HG03095 (cell line): ENCODE results near the gene CNTROB.

Experiments used
- ATAC-seq: cut with Tn5 transposase; IDR thresholded peaks from one replicate; pipeline ENCODE4 v1.9.1; 2021; ENCODE audit warnings: moderate library complexity; ENCODE audit not compliant: unreplicated experiment

Gene CNTROB

DNA sequence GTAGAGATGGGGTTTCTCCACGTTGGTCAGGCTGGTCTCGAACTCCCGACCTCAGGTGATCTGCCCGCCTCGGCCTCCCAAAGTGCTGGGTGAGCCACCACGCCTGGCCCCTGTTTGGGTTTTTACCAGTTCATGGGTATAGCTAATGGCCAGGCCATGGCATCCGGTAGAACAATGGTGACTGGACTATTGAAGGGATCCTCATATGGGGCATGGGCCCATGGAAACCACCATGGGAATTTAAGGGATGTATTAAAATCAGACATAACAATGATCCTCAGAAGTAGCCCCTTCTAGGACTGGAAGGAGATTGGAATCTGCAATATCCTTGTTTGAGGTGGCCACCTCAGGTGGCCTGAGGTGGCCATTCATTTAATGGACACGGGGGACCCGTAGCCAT lies 52.9 kb downstream of the CNTROB start:
- ATAC-seq, result no peak

DNA sequence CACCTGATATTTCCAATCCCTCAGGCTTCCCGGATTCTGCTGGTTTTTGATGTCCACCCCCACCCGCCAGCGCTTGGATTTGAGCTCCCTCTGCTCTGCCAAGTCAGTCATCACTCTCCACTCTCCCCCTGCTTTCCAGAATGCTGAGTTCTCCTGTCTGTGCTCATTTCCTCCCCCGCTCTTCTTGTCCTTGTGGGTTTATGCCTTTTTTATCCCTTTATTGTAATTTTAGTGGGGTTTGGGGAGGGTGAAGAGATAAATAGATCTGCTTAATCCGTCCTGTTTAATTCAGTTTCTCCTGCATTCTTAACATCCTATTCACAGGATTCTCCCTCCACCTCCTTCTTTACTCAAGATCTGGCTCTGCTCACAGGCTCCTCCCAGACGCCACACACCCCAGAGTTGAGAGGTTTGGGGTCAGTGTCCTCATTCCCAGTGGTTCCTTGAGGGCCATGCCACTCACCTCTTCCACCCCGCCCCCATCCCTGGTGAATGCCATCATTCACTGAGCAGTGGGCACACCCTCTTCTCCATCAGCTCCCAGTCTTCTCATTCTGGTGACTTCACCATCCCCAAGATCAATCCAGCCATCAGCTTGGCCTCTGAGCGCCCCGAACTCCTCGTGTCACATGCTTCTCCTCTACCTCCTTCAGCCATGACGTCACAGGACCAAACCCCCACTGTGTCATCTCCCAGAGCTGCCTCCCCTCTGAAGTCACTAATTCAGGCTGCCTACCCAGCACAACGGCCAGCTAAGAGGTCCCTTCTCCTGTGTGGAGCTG lies 55.3 kb downstream of the CNTROB start:
- ATAC-seq, result no peak

DNA sequence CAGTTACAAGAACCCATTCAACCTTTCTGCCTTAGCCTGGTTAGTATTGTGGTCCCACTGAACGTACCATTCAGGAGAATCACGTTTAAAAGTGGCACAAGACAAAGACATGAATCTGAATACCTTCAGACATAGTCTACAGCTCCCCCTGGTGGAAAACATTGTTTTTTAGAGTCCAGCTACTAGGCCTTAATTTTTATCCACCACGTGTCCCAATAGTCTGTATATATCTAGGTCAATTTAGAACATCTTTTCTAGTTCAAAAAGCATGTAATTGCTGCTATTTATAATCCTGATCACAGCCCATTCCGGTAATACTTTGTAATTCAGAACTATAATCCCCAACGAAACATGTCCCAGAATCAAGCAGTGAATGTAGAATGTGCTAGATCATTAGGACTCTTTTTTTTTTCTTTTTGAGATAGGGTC lies 56.8 kb downstream of the CNTROB start:
- no peak for ATAC-seq

DNA sequence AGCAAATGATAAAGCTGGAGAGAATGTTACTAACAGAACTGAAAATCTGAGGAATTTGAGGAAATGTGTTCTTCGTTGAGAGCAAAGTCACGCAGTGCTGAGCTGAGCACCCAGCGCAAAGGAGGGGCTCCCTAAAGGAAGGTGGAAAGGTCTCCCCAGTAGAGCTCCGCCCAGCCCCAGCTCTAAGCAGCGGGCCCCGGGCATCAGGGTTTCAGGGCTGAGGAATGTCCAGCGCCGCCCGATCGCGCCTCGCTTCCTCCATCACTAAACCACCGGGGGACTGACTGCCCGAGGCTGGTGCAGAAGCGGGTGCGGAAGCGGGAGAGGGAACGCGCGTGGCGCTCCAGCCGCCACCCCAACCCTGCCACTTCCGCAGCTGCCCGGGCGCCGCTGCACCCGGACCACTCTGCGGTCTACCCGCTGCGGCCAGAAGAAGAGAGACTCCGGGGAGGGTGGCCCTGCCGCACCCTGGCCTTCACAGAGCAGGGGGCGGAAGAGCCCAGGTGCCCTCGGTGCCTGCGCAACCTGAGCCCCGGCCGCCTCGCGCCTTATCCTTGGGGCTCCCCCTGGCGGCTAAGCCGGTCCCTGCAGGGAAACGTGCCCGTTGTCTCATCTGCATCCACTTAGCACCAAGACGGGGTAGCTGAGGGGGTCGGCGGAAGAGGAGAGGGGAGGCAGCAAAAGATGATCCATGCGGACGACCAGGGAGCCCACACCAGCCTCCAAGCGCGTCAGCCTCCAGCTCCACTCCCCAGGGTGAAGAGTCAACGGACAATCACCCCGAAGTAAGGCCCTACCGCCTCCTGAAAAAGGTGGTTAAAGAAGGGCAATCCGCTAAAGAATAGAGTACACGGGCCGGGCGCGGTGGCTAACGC lies 58.0 kb downstream of the CNTROB start:
- ATAC-seq, result peak; percentile 72

DNA sequence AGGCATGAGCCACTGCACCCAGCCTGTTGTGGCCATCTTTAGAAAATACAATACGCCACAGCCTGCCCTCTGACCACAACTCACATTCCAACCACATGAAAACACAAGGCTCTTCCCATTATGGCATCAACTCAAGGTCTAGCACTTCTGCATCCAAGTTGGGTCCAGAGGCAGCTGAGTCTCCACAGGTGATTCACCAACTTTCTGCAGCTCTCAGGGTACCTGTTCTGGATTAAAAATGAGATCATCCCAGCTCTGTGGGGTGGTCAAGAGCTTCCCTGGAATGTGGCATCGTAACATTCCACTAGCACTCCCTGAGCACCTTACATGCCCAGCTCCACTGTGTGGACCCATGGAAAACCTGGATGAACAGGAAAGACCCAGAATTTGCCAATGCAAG lies 60.5 kb downstream of the CNTROB start:
- ATAC-seq, result no peak

DNA sequence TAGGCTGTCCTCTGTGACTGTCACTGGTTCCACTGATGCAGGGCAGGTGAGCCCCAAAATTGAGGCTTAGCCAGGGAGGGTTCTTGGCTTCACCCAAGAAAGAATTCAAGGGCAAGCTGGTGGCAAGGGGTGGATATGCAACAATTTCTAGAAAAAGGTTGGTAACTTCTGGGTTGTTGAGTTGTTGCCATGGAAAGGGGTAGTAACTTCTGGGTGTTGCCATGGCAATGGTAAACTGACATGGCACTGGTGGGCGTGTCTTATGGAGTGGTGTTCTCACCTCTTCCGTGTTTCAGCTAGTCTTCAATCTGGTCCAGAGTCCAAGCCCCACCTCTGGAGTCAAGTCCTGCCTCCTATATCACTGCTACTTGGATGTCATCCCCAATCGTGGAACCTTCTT lies 60.9 kb downstream of the CNTROB start:
- ATAC-seq, result no peak

DNA sequence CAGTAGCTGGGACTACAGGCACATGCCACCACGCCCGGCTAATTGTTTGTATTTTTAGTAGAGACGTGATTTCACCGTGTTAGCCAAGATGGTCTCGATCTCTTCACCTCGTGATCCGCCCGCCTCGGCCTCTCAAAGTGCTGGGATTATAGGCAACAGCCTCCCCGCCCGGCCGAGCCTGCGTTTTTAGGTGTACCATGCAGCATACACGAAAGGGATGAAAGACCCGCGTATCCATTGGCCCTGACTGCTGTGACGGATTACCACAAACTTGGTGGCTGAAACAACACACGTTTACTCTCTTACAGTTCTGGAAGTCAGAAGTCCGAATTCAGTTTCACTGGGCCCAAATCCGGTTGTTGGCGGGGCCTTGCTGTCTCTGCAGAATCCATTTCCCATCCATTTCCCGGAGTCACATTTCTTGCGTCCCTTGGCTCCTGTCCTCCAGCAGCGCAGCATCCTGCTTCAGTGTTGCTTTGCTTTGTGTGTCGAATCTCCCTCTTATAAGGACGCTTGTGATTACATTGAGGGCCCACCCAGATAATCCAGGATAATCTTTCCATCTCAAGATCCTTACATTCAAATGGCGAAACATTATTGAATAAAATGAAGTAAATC lies 62.1 kb downstream of the CNTROB start:
- no peak for ATAC-seq

DNA sequence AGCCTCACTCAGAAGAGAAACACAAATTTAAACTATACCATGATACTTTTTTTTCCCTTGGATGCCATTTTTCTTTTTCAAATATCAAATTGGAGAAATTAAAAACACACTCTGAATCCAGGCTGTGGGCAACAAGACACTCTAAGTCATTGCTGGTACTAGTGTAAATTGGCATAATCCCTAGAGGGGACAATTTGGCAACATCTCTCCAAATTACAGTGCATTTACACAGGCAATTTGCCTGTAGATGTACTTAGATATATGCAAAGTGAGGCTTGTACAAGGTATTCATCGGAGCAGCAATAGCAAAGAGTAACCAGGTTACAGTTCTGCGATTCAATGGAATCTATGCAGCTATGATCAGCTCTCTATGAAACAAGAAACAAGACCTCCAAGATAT lies 63.7 kb downstream of the CNTROB start:
- no peak for ATAC-seq

DNA sequence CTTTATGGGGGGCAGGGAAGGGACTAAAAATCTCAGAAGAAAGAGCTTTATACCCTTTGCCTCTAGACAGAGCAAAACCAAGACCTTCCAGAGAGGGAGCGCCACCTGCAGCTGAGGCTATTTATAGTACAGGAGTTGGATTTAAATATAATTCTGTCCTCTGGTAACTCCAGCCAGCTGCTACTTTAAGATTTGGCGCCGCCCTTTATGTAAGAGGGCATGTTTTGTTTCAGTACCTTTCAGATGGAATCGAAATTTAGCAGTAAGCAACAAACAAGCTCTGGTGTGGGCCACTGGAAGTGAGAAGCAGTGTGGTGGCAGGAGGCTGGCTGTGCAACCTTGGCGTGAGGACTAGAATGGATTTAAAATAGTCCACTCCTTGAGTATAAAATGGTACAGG lies 65.2 kb downstream of the CNTROB start:
- ATAC-seq, result no peak
